Measurements from ENCODE around the gene TBC1D16.

TBC1D16 gene

GRCh38 chr17:80024206-80024972 is 11.3 kb downstream of the TBC1D16 start:
- H3K79me2 ChIP-seq (ENCODE audit: control insufficient read depth, insufficient read depth, low read length, unreplicated experiment), result peaks cover 42% of the 10 kb centered on the region
- no peak overlapping the region for H2AFZ ChIP-seq (ENCODE audit: low read length, unreplicated experiment)
- H3K27ac ChIP-seq (ENCODE audit: low read depth, low read length), result no peak overlapping the region
- no peaks in the 10 kb centered on the region for H3K27me3 ChIP-seq (ENCODE audit: insufficient read depth, low read length)
- H3K4me3 ChIP-seq (ENCODE audit: low read depth, low read length), result no peak overlapping the region
- peaks cover 21% of the 10 kb centered on the region for H3K4me1 ChIP-seq (ENCODE audit: control insufficient read depth, insufficient read depth, low read length, unreplicated experiment)
- H3K36me3 ChIP-seq (ENCODE audit: insufficient read depth, low read length), result no peaks in the 10 kb centered on the region

DNA sequence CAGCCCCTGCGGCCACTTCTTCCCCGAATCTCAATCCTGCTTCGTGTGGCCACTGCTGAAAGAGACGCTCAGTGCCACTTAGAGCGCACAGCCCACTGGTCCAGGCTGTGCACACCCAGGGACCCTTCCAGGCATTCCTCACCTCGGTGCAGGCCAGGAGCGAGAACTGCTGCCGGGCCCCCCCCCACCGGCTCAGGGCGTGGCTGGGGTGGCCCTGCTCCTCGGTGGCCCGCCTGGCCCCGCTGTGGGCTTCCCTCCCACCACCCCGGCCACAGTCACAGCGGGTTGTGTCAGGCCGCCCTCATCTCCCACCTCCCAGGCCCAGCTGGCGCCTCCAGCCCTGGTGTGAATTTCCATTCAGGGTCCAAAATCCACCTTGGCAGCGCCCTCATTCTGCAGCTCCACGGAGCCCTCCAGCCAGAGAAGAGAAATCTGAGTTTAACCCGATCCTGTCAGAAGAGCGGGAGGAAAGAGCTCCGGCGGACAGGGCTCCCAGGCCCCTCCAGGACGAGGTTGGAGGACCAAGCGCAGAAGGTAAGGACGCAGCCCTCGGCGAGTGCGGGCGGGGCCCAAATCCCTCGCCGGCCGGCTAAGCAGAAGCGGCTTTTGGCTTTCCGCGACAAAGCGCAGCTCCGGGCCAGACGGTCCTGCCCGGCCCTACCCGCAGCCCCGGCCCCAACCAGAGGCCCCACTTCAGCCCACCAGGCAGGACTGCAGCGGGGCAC is 12.0 kb downstream of the TBC1D16 start:
- H3K27me3 ChIP-seq (ENCODE audit: insufficient read depth, low read length), result no peaks in the 10 kb centered on the region
- H2AFZ ChIP-seq (ENCODE audit: low read length, unreplicated experiment), result no peak overlapping the region
- H3K4me1 ChIP-seq (ENCODE audit: control insufficient read depth, insufficient read depth, low read length, unreplicated experiment), result peaks cover 15% of the 10 kb centered on the region
- peaks cover 42% of the 10 kb centered on the region for H3K79me2 ChIP-seq (ENCODE audit: control insufficient read depth, insufficient read depth, low read length, unreplicated experiment)
- no peak overlapping the region for H3K27ac ChIP-seq (ENCODE audit: low read depth, low read length)
- no peak overlapping the region for H3K4me3 ChIP-seq (ENCODE audit: low read depth, low read length)
- H3K36me3 ChIP-seq (ENCODE audit: insufficient read depth, low read length), result no peaks in the 10 kb centered on the region

DNA sequence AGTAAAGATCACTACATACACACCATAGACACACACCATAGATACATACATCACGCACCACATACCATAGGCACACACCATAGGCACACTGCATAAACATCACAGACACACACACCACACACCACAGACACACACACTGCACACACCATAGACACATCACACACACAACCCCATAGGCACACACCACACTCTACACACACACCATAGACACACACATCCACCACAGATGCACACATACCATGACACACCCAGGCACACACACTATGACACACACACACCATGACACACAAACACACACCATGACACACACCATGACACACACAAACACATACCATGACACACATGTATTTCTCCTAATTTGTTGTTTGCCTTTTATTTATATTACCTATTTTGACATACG is 14.1 kb downstream of the TBC1D16 start:
- no peaks in the 10 kb centered on the region for H3K36me3 ChIP-seq (ENCODE audit: insufficient read depth, low read length)
- H3K4me1 ChIP-seq (ENCODE audit: control insufficient read depth, insufficient read depth, low read length, unreplicated experiment), result peaks cover 2% of the 10 kb centered on the region
- no peaks in the 10 kb centered on the region for H3K27me3 ChIP-seq (ENCODE audit: insufficient read depth, low read length)
- H3K27ac ChIP-seq (ENCODE audit: low read depth, low read length), result no peak overlapping the region
- H3K79me2 ChIP-seq (ENCODE audit: control insufficient read depth, insufficient read depth, low read length, unreplicated experiment), result peaks cover 33% of the 10 kb centered on the region
- no peak overlapping the region for H3K4me3 ChIP-seq (ENCODE audit: low read depth, low read length)
- no peak overlapping the region for H2AFZ ChIP-seq (ENCODE audit: low read length, unreplicated experiment)

- Histone ChIP-seq H3K4me3 (ENCODE audit: low read depth, low read length) (no peak overlapping the region), H3K27me3 (ENCODE audit: insufficient read depth, low read length) (no peaks in the 10 kb centered on the region), H3K4me1 (ENCODE audit: control insufficient read depth, insufficient read depth, low read length, unreplicated experiment) (no peaks in the 10 kb centered on the region), H3K27ac (ENCODE audit: low read depth, low read length) (no peak overlapping the region), H3K79me2 (ENCODE audit: control insufficient read depth, insufficient read depth, low read length, unreplicated experiment) (peaks cover 24% of the 10 kb centered on the region), H2AFZ (ENCODE audit: low read length, unreplicated experiment) (no peak overlapping the region), H3K36me3 (ENCODE audit: insufficient read depth, low read length) (0 out of 2 replicates have a peak, but pooled peaks cover 7% of the 10 kb centered on the region)
Observed at GRCh38 chr17:80018917-80019651, 16.6 kb downstream of the TBC1D16 start.

GRCh38 chr17:80017226-80018010 is 18.3 kb downstream of the TBC1D16 start:
- H3K4me3 ChIP-seq (ENCODE audit: low read depth, low read length), result no peak overlapping the region
- H3K36me3 ChIP-seq (ENCODE audit: insufficient read depth, low read length), result peaks cover 7% of the 10 kb centered on the region; the same call in 1 of the 2 replicates
- H3K27me3 ChIP-seq (ENCODE audit: insufficient read depth, low read length), result no peaks in the 10 kb centered on the region
- H3K79me2 ChIP-seq (ENCODE audit: control insufficient read depth, insufficient read depth, low read length, unreplicated experiment), result peaks cover 21% of the 10 kb centered on the region
- H3K4me1 ChIP-seq (ENCODE audit: control insufficient read depth, insufficient read depth, low read length, unreplicated experiment), result no peaks in the 10 kb centered on the region
- no peak overlapping the region for H3K27ac ChIP-seq (ENCODE audit: low read depth, low read length)
- H2AFZ ChIP-seq (ENCODE audit: low read length, unreplicated experiment), result no peak overlapping the region

DNA sequence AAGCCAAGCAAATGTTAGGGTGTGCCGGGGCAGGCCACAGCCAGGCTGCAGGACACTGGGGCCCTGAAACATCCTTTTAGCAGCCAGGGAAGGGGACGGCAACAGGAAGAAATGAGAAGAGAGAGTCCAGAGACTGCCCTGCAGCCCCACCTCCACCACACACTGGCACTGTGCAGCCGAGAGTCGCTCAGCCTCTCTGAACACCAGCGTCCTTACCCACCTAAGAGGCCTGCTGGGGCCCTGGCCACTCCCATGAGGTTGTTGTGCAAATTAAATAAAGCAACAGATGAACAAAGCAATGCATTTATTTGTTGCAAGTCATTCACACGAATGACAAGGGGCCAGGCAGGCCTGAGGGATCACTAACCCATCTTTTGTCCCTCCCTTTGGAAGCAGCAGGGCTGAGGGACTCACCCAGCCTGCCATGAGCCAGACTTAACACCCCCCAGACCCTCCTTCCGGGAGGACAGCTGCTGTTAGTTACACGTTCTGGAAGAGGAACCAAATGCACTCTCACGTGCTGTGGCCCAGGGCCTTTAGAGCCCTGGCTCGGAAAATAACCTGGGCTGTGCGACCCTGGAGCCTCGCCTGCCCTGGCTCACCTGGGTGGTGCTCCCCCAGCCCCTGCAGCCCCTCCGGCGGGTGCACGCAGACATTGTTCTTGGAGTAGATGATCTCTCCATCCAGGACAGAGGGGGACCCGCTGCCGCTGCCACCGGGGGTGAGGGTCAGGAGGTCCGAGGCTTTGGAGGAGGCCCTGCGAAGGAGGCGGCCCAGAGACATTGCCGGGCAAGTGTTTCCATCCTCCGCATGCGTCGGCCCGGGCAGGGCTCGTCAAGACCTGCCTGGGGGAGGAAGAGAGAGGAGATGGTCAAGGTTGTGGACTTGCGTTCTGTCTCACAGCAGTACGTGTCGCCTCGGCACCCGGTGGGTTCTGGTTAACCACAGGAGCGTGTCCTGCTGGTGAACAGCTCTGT is 22.6 kb downstream of the TBC1D16 start:
- no peak overlapping the region for H3K27ac ChIP-seq (ENCODE audit: low read depth, low read length)
- H2AFZ ChIP-seq (ENCODE audit: low read length, unreplicated experiment), result no peak overlapping the region
- H3K36me3 ChIP-seq (ENCODE audit: insufficient read depth, low read length), result peaks cover 7% of the 10 kb centered on the region; the same call in 1 of the 2 replicates
- peaks cover 15% of the 10 kb centered on the region for H3K79me2 ChIP-seq (ENCODE audit: control insufficient read depth, insufficient read depth, low read length, unreplicated experiment)
- no peaks in the 10 kb centered on the region for H3K4me1 ChIP-seq (ENCODE audit: control insufficient read depth, insufficient read depth, low read length, unreplicated experiment)
- no peaks in the 10 kb centered on the region for H3K27me3 ChIP-seq (ENCODE audit: insufficient read depth, low read length)
- H3K4me3 ChIP-seq (ENCODE audit: low read depth, low read length), result no peak overlapping the region

DNA sequence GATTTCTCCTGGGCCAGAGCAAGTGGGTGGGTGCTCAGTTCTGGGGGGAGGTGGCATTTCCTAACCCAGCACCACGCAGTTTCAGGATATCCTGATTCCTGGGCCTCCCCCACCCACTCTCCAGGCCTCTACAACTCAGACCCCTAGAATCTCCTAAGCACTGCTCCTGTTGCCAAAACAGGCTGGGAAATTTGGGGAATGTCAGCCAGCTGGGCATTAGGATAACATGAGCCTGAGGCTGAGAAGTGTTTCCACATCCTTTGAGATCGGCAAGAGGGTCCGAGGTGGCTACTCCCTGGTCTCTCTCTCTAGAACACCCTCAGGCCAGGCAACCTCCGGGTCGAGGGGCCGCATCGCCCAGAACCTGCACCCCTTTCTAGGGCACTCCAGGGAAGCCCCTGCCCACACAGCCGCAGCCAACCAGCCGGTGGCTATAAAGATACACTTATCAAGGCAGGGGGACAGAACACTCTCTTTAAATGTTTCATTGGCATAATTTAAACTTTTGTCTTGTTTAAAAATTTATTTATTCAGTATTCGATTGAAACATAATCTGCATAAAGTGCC is 23.6 kb downstream of the TBC1D16 start:
- no peak overlapping the region for H3K27ac ChIP-seq (ENCODE audit: low read depth, low read length)
- no peak overlapping the region for H3K4me3 ChIP-seq (ENCODE audit: low read depth, low read length)
- no peaks in the 10 kb centered on the region for H3K27me3 ChIP-seq (ENCODE audit: insufficient read depth, low read length)
- H3K79me2 ChIP-seq (ENCODE audit: control insufficient read depth, insufficient read depth, low read length, unreplicated experiment), result peaks cover 15% of the 10 kb centered on the region
- H3K36me3 ChIP-seq (ENCODE audit: insufficient read depth, low read length), result peaks cover 7% of the 10 kb centered on the region; the same call in 1 of the 2 replicates
- no peaks in the 10 kb centered on the region for H3K4me1 ChIP-seq (ENCODE audit: control insufficient read depth, insufficient read depth, low read length, unreplicated experiment)
- no peak overlapping the region for H2AFZ ChIP-seq (ENCODE audit: low read length, unreplicated experiment)

GRCh38 chr17:80010283-80010858 is 25.3 kb downstream of the TBC1D16 start:
- Histone ChIP-seq H3K79me2 (ENCODE audit: control insufficient read depth, insufficient read depth, low read length, unreplicated experiment) (peaks cover 7% of the 10 kb centered on the region), H3K4me1 (ENCODE audit: control insufficient read depth, insufficient read depth, low read length, unreplicated experiment) (no peaks in the 10 kb centered on the region), H3K4me3 (ENCODE audit: low read depth, low read length) (no peak overlapping the region), H2AFZ (ENCODE audit: low read length, unreplicated experiment) (no peak overlapping the region), H3K27me3 (ENCODE audit: insufficient read depth, low read length) (no peaks in the 10 kb centered on the region), H3K27ac (ENCODE audit: low read depth, low read length) (no peak overlapping the region), H3K36me3 (ENCODE audit: insufficient read depth, low read length) (peaks cover 7% of the 10 kb centered on the region; the same call in 1 of the 2 replicates)

Measured in ACC112 (cell line).